Smooth muscle cell (in vitro differentiated cells): Measurements from ENCODE around the gene FOXA2. TPM values are rescaled to one million over a fixed set of nuclear protein-coding genes. Genes with fewer than 3 reads are reported as not detected.

Source experiments
- DNase-seq: peaks from one replicate; lab custom pipeline; 2025; ENCODE audit not compliant: unreplicated experiment; lab: John Stamatoyannopoulos, UW
- H2AFZ ChIP-seq: fragments of 200-600 bp; sonication (generic); 2 replicates; pipeline ENCODE4 v1.6.0; 2016; ENCODE audit warnings: antibody characterized with exemption, low read depth, mild to moderate bottlenecking
- H3F3A ChIP-seq: fragments of 200-600 bp; sonication (generic); 2 replicates; pipeline ENCODE4 v1.6.0; 2017; ENCODE audit warnings: antibody characterized with exemption, low read depth
- H3K27ac ChIP-seq: fragments of 200-600 bp; sonication (generic); 2 replicates; pipeline ENCODE4 v1.5.1; 2016; ENCODE audit warnings: low read depth, mild to moderate bottlenecking
- H3K27me3 ChIP-seq: fragments of 200-600 bp; sonication (generic); 2 replicates; pipeline ENCODE4 v1.6.1; 2016; ENCODE audit warnings: low read depth, mild to moderate bottlenecking
- H3K36me3 ChIP-seq: fragments of 200-600 bp; sonication (generic); 2 replicates; pipeline ENCODE4 v1.5.1; 2016; ENCODE audit warnings: low read depth
- H3K4me1 ChIP-seq: fragments of 200-600 bp; sonication (generic); 2 replicates; pipeline ENCODE4 v1.5.1; 2016; ENCODE audit warnings: low read depth
- H3K4me2 ChIP-seq: fragments of 200-600 bp; sonication (generic); 2 replicates; pipeline ENCODE4 v1.6.0; 2016; ENCODE audit warnings: mild to moderate bottlenecking
- H3K4me3 ChIP-seq: fragments of 200-600 bp; sonication (generic); 2 replicates; pipeline ENCODE4 v1.5.1; 2016; ENCODE audit warnings: mild to moderate bottlenecking
- H3K79me2 ChIP-seq: fragments of 200-600 bp; sonication (generic); 2 replicates; pipeline ENCODE4 v1.6.0; 2016; ENCODE audit warnings: low read depth, mild to moderate bottlenecking
- H3K9ac ChIP-seq: fragments of 200-600 bp; sonication (generic); 2 replicates; pipeline ENCODE4 v1.6.0; 2016; ENCODE audit warnings: low read depth
- H3K9me3 ChIP-seq: fragments of 200-600 bp; sonication (generic); replicated peaks from 2 replicates; pipeline ENCODE4 v1.5.1; 2016; ENCODE audit warnings: low read depth
- H4K20me1 ChIP-seq: fragments of 200-600 bp; sonication (generic); 2 replicates; pipeline ENCODE4 v1.6.0; 2016; ENCODE audit warnings: low read depth
- CTCF ChIP-seq: fragments of 200-600 bp; sonication (generic); IDR thresholded peaks from 2 replicates; pipeline ENCODE4 v1.5.1; 2017; ENCODE audit warnings: borderline replicate concordance, mild to moderate bottlenecking, antibody characterized with exemption; ENCODE audit not compliant: insufficient read depth, poor library complexity, severe bottlenecking
- WGBS: methylation state at CpG from one replicate; pipeline ENCODE4 v1.1.7; 2016; ENCODE audit warnings: low lambda C conversion rate; 5-methylcytosine and 5-hydroxymethylcytosine counted together
- polyA plus RNA-seq: library from polyadenylated mRNA; unstranded; fragments of >200 nt; fragmentation: Nextera tagmentation; extraction: Ambion mirVana; gene quantifications from 2 replicates; pipeline ENCODE4 v1.2.1, GENCODE V29; 2016
- total RNA-seq: library from RNA; depleted of rRNA; stranded (reverse); fragments of >200 nt; gene quantifications from 2 replicates; pipeline ENCODE4 v1.2.3, GENCODE V29; 2014

FOXA2 gene
- total and polyA plus RNA-seq, 2 experiments from 2014 or later, result not detected

GRCh38 chr20:22597303-22597702 is 12.9 kb upstream of the FOXA2 start:
- Histone ChIP-seq H3K79me2 (no peaks in the 10 kb centered on the region), H2AFZ (no peak overlapping the region), H4K20me1 (no peaks in the 10 kb centered on the region), H3K9ac (no peak overlapping the region), H3K9me3 (no peaks in the 10 kb centered on the region), H3K27me3 (peaks cover 57% of the 10 kb centered on the region), H3K4me3 (no peak overlapping the region), H3K4me1 (no peaks in the 10 kb centered on the region), H3K27ac (no peak overlapping the region), H3K4me2 (no peak overlapping the region), H3K36me3 (no peaks in the 10 kb centered on the region), H3F3A (no peaks in the 10 kb centered on the region)
- TF ChIP-seq CTCF, result no peak
- 78% methylated on average over 1 of the region's 1 CpG for WGBS
- no peak for DNase-seq

- no peaks in the 10 kb centered on the region for H4K20me1 ChIP-seq
- no peak overlapping the region for H3K9ac ChIP-seq
- H3F3A ChIP-seq, result no peaks in the 10 kb centered on the region
- TF ChIP-seq CTCF, result no peak
- 0% methylated on average over 1 of the region's 1 CpG for WGBS
- no peak overlapping the region for H3K4me2 ChIP-seq
- H3K4me1 ChIP-seq, result no peaks in the 10 kb centered on the region
- H3K9me3 ChIP-seq, result no peaks in the 10 kb centered on the region
- peaks cover 98% of the 10 kb centered on the region for H3K27me3 ChIP-seq
- no peak for DNase-seq
- H3K27ac ChIP-seq, result no peak overlapping the region
- H3K4me3 ChIP-seq, result no peak overlapping the region
- no peaks in the 10 kb centered on the region for H3K36me3 ChIP-seq
- H3K79me2 ChIP-seq, result no peaks in the 10 kb centered on the region
- H2AFZ ChIP-seq, result no peak overlapping the region
These were observed 6.3 kb upstream of the FOXA2 start for GRCh38 chr20:22590662-22591061.

GRCh38 chr20:22586645-22587310 is 2.4 kb upstream of the FOXA2 start:
- 4% methylated on average over 43 of the region's 47 CpGs for WGBS
- H3K27ac ChIP-seq, result no peak overlapping the region
- no peaks in the 10 kb centered on the region for H3K79me2 ChIP-seq
- H3K9ac ChIP-seq, result no peak overlapping the region
- TF ChIP-seq CTCF, result peak; percentile 46
- H2AFZ ChIP-seq, result no peak overlapping the region
- H3K4me1 ChIP-seq, result peaks cover 9% of the 10 kb centered on the region
- H3K27me3 ChIP-seq, result peaks cover 99% of the 10 kb centered on the region
- no peaks in the 10 kb centered on the region for H3F3A ChIP-seq
- DNase-seq, result no peak
- peak overlapping the region; percentile 32 for H3K4me3 ChIP-seq
- no peaks in the 10 kb centered on the region for H3K9me3 ChIP-seq
- no peaks in the 10 kb centered on the region for H3K36me3 ChIP-seq
- no peaks in the 10 kb centered on the region for H4K20me1 ChIP-seq
- peak overlapping the region; percentile 26 for H3K4me2 ChIP-seq

- Histone ChIP-seq H3K4me2 (no peak overlapping the region), H2AFZ (no peak overlapping the region), H4K20me1 (no peaks in the 10 kb centered on the region), H3K36me3 (no peaks in the 10 kb centered on the region), H3K4me3 (no peak overlapping the region), H3K9ac (no peak overlapping the region), H3K9me3 (no peaks in the 10 kb centered on the region), H3F3A (no peaks in the 10 kb centered on the region), H3K79me2 (no peaks in the 10 kb centered on the region), H3K4me1 (peaks cover 9% of the 10 kb centered on the region), H3K27ac (no peak overlapping the region), H3K27me3 (peaks cover 99% of the 10 kb centered on the region)
- no peak for DNase-seq
- whole genome bisulfite sequencing, result 21% methylated on average over 29 of the region's 29 CpGs
- no peak for TF ChIP-seq CTCF
These were observed 1.6 kb upstream of the FOXA2 start for GRCh38 chr20:22585786-22586493.
